ENCODE measurements around the gene RIC3.

GRCh38 chr11:8079111-8079675 is 89.6 kb downstream of the RIC3 start:
- no peak for TF ChIP-seq CTCF (IDR thresholded peaks at IDR 0.05)
- no peak for TF ChIP-seq POLR2A (IDR thresholded peaks at IDR 0.05)
- TF ChIP-seq EP300 (IDR thresholded peaks at IDR 0.05) = no peak
- no peak for TF ChIP-seq POLR2AphosphoS5 (IDR thresholded peaks at IDR 0.05)
